H54 (cell line): ENCODE results near the gene CPE.

ENCODE experiments used
- DNase-seq: peaks from one replicate; pipeline ENCODE4 v3.0.0; 2011; ENCODE audit warnings: low spot score, mixed read lengths; ENCODE audit not compliant: insufficient read length
- FAIRE-seq: peaks from 3 replicates; lab custom pipeline; 2011; peaks lifted over from hg19 to GRCh38; lab: Jason Lieb, UNC
- POLR2A ChIP-seq: IDR thresholded peaks from 2 replicates; pipeline ENCODE4 v1.6.1; 2011; ENCODE audit warnings: low read depth, mild to moderate bottlenecking, low read length

The CPE gene

DNA sequence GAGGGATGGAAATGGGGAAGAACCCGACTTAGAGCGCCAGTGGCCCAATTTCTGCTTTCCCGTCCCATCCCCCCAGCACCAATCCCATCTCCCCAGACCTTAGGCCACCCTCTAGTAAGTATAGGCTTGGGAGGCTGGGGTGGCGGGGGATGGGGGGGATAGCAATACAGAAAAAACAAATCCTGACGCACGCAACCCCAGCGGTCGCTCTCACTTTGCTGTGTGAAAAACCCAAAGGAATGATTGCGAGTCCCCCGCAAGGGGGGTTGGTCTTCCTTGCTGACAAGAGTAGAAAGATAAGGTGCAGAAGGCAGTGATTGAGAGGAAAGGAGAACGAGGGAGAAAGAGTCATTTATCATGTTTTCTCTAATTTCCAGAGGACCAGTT lies 863 bp downstream of the CPE start:
- DNase-seq (no peak), FAIRE-seq (no peak)
- no peak for TF ChIP-seq POLR2A

DNA sequence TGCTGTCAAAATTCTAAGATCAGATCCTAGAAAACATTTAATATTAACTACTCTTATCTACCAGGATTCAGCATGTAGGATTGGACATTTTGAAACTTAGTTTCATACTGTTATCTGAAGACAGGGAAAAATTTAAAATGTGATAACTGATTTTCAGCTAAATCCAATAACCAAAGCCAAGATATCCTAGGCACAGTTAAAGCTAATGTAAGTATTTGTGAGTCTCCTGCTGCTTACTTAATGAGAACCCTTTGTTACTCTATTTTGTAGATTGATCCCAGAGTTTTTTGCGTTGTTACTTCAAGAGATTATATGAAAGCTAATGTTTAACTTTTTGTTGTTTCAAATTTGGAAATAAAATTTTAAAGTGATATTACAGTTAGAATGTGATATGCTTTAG lies 2.0 kb downstream of the CPE start:
- TF ChIP-seq POLR2A = no peak
- no peak for DNase-seq
- FAIRE-seq = no peak

DNA sequence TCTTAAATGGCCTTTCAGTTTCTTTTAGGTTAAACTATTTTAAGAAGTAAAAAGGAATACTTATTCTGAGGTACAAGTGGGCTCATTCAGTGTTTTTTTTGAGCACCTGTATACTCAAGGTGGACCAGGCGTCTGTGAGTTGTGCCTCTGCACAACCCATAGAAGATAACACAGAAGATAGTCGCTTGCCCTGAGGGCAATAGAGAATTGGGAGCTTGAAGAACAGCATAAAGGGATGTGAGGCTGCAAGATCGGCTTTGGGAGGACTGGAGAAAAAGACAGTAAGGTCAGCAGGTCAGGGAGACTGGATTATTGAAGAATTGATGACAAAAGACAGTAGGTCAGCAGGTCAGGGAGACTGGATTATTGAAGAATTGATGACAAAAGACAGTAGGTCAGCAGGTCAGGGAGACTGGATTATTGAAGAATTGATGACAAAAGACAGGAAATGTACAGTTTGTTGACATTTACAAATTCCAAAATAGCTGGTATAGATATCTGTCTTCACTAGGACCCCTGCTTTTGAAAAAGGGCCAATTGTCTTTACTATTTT lies 3.1 kb downstream of the CPE start:
- FAIRE-seq (no peak), DNase-seq (no peak)
- TF ChIP-seq POLR2A = no peak

DNA sequence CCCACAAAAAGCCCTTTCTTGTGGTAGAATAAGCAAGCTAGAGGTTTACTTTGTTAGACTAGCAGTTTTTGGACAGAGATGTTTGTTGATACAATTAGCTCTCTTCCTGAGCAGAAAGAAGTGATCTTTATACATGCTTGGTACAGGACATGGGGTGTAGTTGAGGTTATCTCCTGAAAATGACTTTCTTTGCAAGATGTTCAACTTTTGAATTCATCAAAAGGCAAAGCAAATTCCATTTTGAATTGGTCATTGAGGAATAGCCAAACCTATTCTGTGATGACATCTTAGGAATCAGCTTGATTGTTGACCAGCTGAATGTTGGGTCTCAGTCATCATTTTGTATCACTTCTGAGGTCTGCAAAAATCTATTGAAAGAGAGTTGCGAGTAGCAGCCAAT lies 3.8 kb downstream of the CPE start:
- TF ChIP-seq POLR2A = no peak
- no peak for DNase-seq
- FAIRE-seq = no peak

DNA sequence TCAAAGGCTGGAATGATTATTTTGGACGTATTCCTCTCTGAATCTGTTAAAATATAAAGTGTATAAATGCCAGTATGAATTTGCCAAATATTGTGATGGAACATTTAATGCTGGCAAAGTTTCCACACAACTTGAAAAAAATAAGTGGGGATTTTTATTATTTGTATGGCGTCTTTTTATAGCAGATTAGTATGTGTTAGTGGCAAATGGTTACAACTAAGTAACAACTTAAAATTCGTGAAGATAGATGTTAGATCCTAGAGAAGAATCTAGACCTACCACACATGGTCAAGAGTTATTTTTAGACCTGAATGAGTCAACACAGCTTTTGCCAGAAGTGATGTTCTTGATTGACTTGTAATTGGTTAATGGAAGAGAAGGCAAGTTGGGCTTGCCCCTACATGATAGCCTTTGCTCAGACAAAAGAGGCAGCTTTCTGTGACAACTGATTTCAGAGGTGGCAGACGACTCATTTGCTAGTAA lies 4.8 kb downstream of the CPE start:
- DNase-seq (no peak), FAIRE-seq (no peak)
- no peak for TF ChIP-seq POLR2A

DNA sequence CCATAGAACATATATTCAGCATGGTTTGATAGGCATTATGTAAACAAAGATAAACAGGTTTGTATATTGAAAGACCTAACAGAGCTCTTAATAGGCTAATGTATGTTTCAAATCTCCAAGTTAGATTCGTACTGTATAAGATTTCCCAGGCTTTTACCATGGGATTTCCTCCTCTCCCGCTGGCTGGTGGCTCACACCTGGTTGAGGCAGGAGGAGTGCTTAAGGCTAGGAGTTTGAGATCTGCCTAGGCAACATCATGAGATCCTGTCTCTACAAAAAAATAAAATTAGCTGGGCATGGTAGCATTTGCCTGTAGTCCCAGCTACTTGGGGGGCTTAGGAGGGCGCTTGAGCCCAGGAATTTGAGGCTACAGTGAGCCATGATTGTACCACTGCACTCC lies 5.4 kb downstream of the CPE start:
- FAIRE-seq (no peak), DNase-seq (no peak)
- no peak for TF ChIP-seq POLR2A

DNA sequence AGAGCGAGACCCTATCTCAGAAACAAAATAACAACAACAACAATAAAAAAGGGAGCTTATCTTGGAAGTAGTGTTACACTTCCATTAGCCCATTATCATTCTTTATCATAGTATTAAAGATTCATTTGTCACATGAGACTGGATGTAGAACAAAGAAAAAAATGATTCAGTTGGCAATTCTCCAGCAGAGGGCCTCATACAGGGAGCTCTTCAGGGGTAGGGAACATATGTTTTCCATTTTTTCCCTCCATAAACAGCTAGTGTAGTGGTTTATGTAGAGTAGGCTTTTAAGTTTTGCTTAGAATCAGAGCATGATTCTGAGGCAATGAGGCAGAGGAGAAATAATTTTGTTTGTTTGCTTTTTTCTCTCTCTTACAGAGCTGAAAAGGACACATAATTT lies 5.8 kb downstream of the CPE start:
- DNase-seq (no peak), FAIRE-seq (no peak)
- no peak for TF ChIP-seq POLR2A

DNA sequence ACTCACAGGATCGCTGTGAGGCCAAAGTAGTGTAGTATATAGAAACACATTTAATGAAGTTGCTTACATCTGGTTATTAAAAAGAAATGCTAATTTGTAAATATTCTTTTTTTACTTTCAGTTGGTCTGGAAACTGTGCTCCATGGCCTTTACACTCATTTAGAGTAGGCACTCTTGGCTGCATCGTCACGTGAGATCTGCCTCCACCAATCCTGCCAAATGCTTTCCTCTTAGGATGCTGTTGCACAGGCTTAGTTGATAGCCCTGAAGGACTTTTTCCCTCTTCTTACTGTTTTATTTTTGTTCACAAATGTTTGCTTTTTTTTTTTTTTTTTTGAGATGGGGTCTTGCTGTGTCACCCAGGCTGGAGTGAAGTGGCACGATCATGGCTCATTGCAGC lies 6.3 kb downstream of the CPE start:
- DNase-seq (no peak), FAIRE-seq (no peak)
- TF ChIP-seq POLR2A = no peak

DNA sequence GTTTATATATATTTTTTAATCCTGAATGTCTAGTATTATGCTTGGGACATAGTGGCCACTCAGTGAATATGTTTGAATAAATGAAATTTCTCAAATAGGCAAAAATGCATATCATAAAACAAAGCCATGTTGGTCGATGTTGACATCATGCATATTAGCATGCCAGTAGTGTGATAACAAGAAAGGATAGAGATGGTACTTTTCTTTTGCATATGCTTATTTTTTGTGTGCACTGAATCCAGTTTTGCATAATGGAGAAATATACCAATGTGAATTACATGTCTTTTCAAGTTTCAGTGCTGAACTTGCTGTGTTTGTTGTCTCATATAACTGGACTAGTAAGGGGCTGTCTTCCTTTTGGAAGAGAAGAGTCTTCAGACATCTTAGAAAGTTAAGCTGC lies 7.5 kb downstream of the CPE start:
- TF ChIP-seq POLR2A = no peak
- DNase-seq = no peak
- FAIRE-seq = no peak

DNA sequence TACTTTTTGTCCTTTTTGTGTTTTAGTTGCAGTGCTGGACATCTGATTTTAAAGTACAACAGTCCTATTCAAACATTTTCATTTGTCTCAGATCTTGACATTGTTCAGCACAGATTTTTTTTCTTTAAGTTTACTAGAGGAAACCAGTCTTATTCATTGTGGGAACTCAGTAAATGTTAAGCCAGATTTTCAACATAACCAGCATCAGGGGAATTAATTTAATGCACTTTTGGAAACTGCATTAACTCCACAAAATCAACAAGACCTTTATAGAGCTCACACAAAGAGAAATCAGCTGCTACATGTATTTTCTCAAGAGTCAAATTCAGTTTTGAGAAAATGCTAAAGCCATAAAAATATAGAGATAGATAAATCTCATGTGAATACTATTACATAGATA lies 9.9 kb downstream of the CPE start:
- no peak for DNase-seq
- no peak for TF ChIP-seq POLR2A
- no peak for FAIRE-seq

DNA sequence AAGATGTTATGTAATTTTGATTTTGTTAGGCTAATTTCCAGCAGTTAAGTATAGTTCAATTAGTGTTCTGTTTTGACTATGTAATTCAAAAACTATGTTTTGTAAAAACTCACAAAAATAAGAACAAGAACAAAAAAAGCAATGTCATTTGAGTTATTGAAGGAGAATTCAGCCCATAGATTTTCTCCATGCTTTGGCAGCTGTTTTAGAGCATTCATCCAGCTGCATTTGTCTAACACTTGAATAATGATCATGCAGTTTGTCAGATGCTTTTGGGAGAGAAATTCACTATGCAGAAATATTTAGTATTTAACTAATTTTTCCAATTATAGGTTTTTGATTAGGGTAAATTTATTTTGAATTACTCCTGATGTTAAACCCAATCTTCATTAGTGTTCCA lies 14.2 kb downstream of the CPE start:
- DNase-seq (no peak), FAIRE-seq (no peak)
- TF ChIP-seq POLR2A = no peak

DNA sequence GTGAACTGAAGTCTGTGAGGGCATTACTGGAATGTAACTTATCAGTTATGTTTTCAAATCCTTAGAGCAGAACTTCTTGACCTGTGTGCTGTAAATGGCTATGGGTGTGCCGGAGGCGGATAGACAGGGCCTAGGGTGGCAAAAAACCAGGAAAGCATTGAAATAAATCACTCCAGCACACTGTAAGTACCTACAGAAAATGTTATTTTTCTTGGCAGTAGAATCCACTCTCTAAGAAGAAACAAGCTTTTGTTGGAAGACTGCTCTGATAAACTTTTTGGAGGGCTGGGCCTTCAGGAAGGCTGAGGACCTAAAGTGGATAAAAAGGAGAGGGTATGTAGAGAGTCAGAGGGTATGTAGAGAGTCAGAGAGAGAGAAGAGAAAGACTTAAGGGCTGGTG lies 14.9 kb downstream of the CPE start:
- no peak for DNase-seq
- no peak for TF ChIP-seq POLR2A
- FAIRE-seq = no peak

DNA sequence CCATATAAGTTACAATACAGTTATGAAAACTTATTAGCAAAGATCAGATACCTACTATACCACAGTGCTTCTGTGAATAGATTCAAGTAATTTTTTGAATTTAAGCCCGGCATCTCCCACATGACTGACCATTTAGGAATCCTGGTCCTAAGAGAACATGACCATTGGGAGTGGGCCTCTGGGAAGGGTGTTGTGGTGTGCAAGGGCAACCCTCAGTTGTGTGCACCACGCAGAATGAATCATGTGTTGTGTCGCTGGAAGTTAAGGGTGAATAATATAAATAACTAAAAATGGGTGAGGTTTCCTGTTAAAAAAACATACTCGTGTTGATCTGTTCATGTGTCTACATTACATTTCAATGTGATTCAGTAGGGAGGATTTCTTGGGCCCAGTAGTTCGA lies 15.5 kb downstream of the CPE start:
- no peak for TF ChIP-seq POLR2A
- DNase-seq (no peak), FAIRE-seq (no peak)

DNA sequence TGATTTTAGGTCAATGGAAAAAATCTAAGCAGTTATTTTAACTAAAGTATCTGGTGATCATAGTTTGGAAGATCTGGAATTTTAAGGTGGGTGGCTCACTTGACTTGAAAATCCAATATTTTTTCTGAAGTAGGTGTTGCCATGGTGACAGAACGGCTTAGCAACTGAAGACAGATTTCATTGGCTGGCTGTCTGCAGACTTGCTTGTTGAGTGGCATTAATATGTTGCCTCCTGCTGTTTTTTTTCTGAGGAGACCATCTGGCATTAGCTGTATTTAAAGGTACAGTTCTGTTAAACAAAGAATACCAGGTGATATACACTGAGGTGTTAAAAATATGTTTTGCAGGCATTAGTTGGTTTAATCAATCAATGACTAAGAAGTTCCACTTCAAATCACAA lies 19.8 kb downstream of the CPE start:
- no peak for TF ChIP-seq POLR2A
- FAIRE-seq = no peak
- peak; percentile 7 for DNase-seq

DNA sequence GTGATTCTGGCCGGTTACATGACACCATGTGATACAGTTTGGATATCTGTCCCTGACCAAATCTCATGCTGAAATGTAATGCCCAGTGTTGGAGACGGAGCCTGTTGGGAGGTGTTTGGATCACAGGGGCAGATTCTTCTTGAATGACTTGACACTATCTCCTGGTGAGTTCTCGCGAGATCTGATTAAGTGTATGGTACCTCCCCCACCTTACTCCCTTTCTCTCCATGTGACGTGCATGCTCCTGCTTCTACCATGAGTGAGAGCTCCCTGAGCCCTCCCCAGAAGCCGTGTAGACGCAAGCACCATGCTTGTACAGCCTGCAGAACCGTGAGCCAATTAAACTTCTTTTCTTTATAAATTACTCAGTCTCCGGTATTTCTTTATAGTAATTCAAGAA lies 23.6 kb downstream of the CPE start:
- TF ChIP-seq POLR2A = no peak
- no peak for FAIRE-seq

DNA sequence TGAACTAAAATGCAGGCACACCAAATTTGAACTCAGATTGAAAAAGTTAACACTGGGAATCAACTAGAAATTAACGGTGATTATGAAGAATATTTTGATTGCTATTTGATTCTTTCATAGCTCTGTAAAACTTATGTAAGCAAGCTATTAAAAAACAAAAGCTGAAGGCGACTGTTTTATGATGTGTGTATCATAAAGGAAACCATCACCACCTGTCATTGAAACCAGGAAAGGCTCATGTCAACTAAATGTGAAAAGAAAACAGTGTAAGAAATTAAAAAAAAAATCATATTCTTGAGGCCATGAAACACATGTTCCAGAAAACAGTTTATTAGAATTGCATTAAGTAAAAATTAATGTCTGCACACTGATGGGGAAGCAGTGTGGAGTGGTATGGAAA lies 24.2 kb downstream of the CPE start:
- DNase-seq (no peak), FAIRE-seq (no peak)
- TF ChIP-seq POLR2A = no peak

More for the DNA sequence above, 23.6 kb downstream of the CPE start:
- no peak for DNase-seq
